GM21576 (cell line): ENCODE measurements around the gene CACNA2D3.

Experiments
- ATAC-seq: cut with Tn5 transposase; IDR thresholded peaks from one replicate; pipeline ENCODE4 v1.9.1; 2021; ENCODE audit warnings: mild to moderate bottlenecking, moderate library complexity; ENCODE audit not compliant: unreplicated experiment

The CACNA2D3 gene

DNA sequence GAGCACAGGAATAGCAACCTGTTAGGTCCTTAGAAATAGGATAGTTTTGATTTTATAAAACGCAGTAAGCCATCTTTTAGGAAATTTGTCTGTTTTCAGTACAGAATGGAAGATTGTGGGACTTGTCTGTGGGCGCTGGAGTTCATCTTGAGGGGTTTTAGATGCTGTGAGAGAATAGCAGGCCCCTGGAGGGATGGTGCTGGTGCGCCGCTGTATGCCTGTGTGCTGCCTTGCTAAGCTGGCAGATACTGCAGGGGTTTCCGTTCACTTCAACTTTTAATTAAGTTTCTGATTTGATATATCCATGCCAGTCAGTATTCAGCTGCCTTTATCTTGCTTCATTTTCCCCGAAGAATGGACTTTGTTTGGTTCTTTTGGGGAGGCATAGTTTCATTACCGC is 4.2 kb downstream of the CACNA2D3 start:
- no peak for ATAC-seq

GRCh38 chr3:54127499-54128056 is 5.2 kb downstream of the CACNA2D3 start:
- no peak for ATAC-seq

DNA sequence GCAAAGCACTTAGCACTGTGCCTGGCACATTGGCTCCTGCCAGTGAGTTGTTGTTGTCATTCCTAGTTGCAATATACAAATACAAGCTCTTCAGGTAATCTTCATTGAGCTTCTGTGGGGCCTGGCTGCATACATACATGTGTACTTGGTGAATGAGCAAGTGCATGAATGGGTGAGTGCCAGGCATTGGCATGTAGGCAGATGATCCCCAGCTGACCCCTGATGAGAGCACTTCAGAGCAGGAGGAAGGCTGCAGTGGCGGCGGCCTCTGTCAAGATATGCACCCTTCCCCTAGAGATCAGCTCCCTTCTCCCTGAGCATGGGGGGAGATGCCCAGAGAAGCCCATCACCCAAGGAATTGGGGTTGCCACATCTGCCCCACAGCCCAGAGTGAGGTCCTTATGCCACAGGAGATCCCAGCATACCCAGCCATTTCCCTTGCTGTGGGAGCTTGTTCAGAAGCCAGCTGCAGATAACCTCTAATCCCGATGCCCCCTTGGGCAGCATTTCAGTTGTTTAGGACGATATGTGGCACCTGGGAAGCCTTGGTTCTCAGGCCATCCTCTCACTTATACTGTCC is 8.8 kb downstream of the CACNA2D3 start:
- no peak for ATAC-seq

DNA sequence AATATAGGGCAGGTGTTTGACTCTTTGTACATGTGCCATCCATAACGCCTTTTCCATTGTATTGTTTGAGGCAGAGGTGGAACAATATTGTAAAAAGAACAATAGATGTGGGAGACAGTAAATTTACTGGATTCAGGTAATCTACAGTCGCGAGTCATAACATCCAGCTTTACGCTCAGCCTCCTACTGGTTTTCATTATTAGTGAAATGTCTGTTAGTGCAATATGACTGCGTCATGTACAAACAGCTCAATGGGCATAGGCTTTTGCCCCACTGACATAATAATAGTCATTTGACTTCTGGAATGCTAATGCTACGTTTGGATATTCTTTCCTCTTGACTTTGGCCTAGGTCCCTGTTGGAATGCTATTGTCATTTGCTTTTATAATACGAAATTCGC is 9.5 kb downstream of the CACNA2D3 start:
- no peak for ATAC-seq

- ATAC-seq: no peak
These were observed 10.3 kb downstream of the CACNA2D3 start for GRCh38 chr3:54132685-54133084.

GRCh38 chr3:54133196-54133595 is 10.8 kb downstream of the CACNA2D3 start:
- no peak for ATAC-seq

- ATAC-seq: no peak
These were observed 11.8 kb downstream of the CACNA2D3 start for GRCh38 chr3:54134155-54134554.

- ATAC-seq: no peak
These were observed 12.4 kb downstream of the CACNA2D3 start for GRCh38 chr3:54134713-54135112.

GRCh38 chr3:54137311-54137710 is 15.0 kb downstream of the CACNA2D3 start:
- ATAC-seq: no peak

DNA sequence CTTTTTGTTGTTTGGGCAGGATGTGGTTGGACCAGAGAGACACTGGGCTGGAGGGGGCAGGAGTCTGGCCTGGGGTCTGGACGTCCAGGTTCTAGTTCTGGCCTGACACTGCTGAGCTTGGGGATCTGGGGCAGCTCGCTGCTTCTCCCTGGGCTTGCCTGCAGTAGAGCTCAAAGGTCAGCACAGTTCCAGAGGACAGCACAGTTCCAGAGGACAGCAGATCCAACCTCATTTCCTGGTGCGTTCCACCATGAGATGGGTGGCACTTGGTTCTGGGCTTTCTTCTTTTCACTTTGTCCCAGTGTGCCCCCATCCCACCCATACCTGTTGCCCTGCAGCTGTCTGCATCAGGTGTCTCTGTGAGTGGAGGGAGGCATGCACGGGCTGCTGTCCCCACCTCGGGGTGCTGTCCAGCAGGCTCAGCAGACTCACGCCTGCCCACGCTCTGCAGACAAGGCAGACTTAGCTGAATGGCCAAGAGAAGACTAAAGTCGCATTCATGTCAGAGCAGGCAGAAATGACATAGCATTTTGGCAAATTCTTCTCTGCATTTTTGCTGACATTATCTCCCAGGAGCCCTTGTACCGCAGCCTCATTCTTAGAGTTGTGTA is 16.7 kb downstream of the CACNA2D3 start:
- no peak for ATAC-seq

DNA sequence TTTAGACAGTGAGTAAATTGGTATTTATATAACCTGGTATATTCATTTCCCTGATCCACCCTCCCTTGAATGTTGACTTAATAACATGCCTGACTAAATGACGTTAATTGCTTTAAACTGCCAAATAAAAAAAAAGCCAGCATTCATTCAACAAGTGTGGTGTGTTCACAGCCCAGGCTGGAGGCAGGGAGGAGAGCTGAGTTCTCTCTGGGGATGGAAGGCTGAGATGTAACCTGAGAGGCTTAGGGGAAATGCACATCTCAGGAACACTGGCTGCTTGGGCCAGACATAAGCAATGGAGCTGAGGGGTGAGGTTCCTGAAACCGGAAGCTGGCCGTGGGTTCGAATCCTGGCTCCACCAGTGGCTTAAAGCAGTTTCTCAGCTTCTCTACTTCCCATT is 17.3 kb downstream of the CACNA2D3 start:
- ATAC-seq: no peak

DNA sequence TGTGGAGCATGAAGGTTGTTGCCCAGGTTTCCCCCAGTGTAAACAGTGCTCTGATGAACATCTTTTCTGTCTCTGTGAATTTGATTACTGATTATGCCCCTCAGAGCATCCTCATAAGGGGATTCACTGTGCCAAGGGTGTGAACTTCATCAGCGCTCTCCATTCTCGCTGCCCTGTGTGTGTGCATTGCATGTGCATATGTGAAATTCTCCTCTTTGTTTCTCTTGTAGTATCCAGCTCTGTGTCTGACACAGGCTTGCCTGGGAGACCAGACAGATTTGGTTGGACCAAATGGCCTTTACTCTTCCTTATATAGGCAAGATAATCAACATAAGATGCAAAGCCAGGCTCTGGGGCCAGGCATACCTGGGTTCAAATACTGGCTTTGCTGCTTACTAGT is 21.9 kb downstream of the CACNA2D3 start:
- no peak for ATAC-seq

DNA sequence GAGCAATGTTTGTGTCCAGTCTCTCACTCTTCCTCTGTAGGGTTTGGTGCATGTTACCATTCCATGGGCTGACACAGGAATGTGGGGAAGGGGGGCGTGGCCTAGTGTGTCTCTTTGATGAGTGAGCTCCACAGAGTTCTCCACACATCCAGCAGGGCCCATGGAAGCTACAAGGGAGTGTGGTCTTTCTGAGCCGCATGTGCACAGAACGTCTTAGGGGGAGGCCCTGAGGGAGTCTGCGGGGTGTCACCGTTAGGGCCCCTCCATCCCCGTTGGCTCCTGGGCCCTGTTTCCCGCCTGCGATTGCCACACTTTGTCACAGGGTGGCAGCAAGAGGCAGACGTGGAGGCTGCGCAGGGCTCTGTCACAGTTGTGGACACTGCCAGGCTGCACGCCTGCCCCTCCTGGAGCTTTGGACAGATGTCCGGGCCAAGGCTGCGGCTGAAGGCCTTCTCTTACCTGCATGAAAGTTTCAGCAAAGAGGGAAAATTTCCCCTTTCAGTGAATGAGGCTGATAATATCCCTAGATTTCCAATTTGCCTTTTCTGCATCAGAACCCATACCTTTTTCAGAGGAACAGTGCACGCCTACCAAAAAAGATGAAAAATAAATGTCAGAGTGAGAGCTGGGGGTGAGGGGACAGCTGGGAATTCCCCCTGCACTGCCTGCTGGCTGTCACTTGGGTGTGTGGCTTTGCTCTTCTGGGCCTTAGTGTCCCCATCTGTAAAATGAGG is 24.3 kb downstream of the CACNA2D3 start:
- no peak for ATAC-seq

GRCh38 chr3:54150864-54151467 is 28.6 kb downstream of the CACNA2D3 start:
- no peak for ATAC-seq

DNA sequence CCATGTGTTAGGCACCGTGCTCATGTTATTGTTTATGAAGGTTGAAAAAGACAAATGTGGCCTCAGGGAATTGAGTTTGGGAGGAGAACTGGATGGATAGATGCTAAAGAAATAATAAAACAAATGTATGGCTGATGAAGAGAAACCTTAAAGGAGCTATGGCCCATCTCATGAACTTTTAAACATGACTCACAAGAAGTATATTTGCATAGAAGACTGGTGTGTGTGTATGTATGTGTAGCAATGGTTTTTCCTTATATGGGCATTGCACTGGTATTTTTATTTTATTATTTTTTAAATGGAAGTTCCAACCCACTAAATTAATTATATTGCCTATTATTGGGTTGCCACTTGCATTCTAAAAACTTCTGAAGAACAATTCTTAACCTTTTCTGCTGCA is 31.1 kb downstream of the CACNA2D3 start:
- no peak for ATAC-seq

- no peak for ATAC-seq
These were observed 35.5 kb downstream of the CACNA2D3 start for GRCh38 chr3:54157860-54158259.

DNA sequence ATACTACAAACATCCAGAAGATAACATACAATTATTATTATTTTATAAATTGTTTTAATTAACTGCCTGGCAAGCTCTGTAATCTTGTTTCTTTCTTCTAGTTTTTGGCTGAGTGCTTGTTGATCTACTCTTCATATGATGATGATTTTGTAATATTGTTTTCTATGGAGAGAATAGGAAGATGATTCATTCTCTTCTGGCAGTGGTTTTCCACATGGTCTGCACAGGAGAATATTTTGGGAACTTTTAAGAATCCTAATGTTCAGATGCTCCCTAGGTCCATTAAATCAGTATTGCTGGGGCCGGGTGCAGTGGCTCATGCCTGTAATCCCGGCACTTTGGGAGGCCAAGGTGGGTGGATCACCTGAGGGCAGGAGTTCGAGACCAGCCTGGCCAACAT is 37.6 kb downstream of the CACNA2D3 start:
- ATAC-seq: no peak

DNA sequence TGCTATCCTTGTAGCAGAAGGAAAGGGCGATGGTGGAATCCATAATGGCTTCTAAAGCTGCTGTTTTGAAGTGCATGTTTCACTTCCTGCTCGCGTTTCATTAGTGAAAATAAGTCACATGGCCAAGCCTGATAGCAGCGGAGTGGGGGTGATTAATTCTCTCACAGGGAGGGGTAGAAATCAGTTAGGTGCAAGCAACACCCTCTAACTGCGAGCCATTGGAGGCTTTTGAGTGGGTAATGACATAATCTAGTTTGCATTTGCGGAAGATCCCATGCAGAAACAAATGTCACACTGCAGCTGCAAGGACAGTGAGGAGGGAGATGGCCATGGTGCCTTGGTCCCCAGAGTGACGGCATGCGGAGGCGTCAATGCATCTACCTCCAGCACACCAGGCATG is 41.1 kb downstream of the CACNA2D3 start:
- no peak for ATAC-seq

DNA sequence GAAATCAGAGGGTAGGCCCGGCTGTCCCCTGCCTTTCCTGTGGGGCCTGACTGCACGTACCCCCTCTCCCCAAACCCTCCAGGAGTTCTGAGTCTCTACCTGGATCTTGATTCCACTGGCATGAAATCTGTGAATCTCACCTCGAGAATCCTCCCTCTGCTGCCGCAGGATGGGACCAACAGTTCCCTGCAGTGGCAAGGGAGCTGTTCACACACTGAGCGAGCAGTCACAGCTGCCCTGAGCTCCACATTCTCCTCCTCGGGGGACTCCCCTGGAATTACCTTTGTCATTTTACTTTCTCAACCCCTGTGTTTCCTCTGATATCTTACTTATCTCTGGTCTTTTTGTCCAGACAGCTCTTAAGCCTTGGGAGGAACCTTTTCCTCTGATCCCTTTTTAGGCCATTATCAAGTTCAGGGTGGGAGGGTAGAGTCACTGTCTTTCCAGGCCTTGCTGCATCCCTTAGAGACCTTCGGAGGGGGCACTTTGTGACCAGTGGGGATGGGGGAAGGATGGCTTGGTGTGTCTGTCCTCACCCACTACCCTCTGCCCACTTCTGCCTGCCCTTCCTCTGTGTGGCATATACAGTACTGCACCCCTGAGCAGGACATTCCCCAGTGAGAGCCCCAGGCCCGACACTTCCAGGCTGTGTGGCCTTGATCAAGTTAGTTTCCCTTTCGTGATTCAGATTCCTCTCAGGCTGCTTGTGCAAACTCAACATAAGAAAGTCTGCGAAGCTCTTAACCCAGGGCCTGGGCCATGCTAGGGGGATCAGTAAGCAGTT is 42.0 kb downstream of the CACNA2D3 start:
- ATAC-seq: no peak

DNA sequence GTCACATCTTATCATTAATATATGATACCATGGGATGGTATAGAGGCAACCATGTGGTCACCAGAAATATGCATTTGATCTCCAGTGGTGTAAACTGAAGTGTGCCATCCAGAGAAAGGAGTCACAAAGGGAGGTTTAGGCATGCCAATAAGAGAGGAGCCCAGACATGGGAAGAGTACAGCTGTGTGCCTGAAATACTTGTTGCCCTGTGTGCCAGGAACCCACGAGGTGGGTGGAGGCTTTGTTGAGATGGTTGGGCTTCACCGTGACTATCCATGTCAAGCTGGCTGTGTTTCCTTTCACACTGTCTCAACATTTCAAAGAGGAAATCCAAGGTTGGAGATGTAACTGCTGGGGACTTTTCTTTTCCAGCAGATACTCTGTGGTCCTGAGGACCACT is 43.5 kb downstream of the CACNA2D3 start:
- no peak for ATAC-seq

DNA sequence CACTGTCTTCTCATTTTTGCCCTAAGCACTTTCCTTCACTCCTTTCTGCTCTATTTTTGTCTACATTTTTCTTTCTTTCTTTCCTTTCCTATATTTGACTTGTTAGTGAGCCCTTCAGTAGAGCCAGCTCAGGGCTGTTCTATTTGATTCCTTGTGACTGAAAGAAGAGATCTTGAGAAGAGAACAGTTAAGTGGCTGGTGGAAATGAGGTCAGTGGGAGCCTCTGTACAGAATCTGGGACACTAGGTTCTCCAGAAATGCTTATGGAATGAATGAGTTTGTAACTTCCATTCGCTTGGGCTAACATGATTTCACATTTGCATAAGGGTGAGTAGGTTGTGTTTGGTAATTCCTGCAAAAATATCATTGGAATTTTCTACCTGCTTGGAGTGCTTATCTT is 45.6 kb downstream of the CACNA2D3 start:
- no peak for ATAC-seq
